NCI-H345 treated with DMSO at 0.1 percent for 48 hours (cell line): ENCODE results near the gene MCEMP1.

ENCODE experiments used
- DNase-seq: peaks from one replicate; lab custom pipeline; 2025; ENCODE audit not compliant: unreplicated experiment; lab: John Stamatoyannopoulos, UW

The MCEMP1 gene

GRCh38 chr19:7720351-7720750 lies 43.5 kb downstream of the MCEMP1 start:
- no peak for DNase-seq

- DNase-seq: no peak
Measured at GRCh38 chr19:7722231-7722651, 45.4 kb downstream of the MCEMP1 start.

GRCh38 chr19:7725791-7726190 lies 48.9 kb downstream of the MCEMP1 start:
- DNase-seq: no peak

- no peak for DNase-seq
Measured at GRCh38 chr19:7729211-7729610, 52.3 kb downstream of the MCEMP1 start.
